Renal pelvis (tissue), 4 donors: ENCODE results near the gene APBA2. TPM values are rescaled to one million over a fixed set of nuclear protein-coding genes. Genes with fewer than 3 reads are reported as not detected.

Source experiments
- DNase-seq: peaks from one replicate; pipeline ENCODE4 v3.0.0-alpha.2; 2013
- polyA plus RNA-seq, 3 donors: library from polyadenylated mRNA; unstranded; fragments of 120-200 nt; gene quantifications; one replicate each; pipeline ENCODE4 v1.2.1, GENCODE V29; 2013; ENCODE audit not compliant: insufficient read length in 3 of 3

The APBA2 gene
- polyA plus RNA-seq, 3 donors: 12.6 to 18.3 (median 15.3) TPM

DNA sequence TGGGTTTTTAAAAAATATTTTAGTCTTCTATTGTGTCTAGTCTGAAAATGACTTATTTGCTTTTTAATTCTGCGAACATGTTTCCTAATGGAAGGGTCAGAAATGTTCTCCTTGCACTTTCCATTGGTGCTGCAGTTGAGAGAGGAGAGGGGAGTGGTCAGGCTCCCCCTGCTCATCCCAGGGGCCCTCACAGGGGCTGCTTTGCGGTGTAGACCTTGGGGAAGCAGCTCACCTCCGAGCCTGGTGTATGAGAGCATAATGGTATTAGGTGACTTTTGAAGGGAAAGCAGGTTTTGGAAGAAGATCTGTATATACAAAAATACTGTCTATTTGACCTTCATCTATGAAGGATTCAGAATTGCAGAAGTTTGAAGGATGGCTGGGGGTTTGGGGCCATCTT is 28.3 kb downstream of the APBA2 start:
- no peak for DNase-seq

- no peak for DNase-seq
These were observed 28.8 kb downstream of the APBA2 start for GRCh38 chr15:28914483-28915023.

- no peak for DNase-seq
These were observed 29.5 kb downstream of the APBA2 start for GRCh38 chr15:28915041-28915810.

- no peak for DNase-seq
These were observed 30.2 kb downstream of the APBA2 start for GRCh38 chr15:28915935-28916334.

DNA sequence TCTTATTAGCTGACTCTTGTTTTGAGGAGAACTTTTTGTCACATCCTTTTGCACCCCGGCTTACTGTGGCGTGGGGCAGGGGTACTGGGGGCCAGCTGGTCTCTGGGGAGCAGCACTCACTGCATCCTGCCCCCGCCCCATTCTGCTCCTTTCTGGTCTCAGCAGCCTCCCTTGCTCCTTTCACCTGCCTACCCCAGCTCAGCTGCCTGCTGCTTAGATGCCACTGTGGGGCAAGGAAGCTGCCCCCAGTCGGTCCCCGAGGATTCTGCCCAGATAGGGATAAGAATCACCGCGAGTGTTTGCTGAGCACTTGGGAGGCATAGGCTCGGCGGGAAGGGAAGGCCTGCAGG is 32.0 kb downstream of the APBA2 start:
- DNase-seq: no peak

- no peak for DNase-seq
These were observed 32.6 kb downstream of the APBA2 start for GRCh38 chr15:28918141-28918983.

GRCh38 chr15:28919201-28919635 is 33.4 kb downstream of the APBA2 start:
- no peak for DNase-seq

- no peak for DNase-seq
These were observed 34.2 kb downstream of the APBA2 start for GRCh38 chr15:28919679-28920655.

DNA sequence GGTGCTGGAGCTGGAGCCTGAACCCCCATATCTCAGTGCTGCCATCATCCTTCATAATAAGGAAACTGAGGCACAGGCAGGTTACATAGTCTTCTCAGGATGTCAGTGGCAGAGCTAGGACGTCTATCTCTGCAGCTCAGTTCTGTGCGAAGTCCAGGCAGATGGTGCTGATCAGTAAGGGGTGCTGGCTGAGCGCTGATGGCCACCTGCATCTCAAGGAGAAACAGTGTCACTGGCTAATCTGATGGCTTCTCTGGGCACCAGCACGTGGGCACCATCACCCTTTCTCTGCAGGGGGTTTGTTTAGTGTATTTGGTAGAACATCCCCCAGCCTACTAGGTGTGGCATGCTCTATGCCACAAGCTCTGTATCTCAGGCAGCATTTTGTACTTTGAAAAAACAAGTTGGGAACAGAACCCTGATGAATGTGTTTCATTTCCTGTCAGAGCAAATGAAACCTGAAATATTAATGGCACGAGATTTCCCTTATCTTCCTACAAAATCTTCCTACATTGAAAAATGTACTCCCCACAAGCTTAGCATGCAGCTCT is 35.1 kb downstream of the APBA2 start:
- no peak for DNase-seq

GRCh38 chr15:28921336-28921735 is 35.6 kb downstream of the APBA2 start:
- no peak for DNase-seq

- DNase-seq: no peak
These were observed 36.3 kb downstream of the APBA2 start for GRCh38 chr15:28921919-28922706.

DNA sequence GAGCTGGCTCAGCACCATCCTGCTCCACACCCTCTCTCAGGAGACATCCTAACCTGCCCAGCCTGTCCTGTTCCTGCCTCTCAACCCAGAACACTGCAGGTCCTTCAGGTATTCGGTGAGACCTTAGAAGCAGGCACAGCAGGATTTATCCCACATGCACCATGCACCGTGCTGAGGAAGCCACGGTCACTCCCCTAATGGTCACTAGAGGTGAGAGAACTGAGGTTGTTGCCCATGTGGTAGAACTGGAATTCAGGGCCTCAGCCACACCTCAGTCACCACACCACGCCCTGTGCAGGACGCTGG is 36.9 kb downstream of the APBA2 start:
- DNase-seq: no peak

- DNase-seq: no peak
These were observed 38.0 kb downstream of the APBA2 start for GRCh38 chr15:28923726-28924280.

DNA sequence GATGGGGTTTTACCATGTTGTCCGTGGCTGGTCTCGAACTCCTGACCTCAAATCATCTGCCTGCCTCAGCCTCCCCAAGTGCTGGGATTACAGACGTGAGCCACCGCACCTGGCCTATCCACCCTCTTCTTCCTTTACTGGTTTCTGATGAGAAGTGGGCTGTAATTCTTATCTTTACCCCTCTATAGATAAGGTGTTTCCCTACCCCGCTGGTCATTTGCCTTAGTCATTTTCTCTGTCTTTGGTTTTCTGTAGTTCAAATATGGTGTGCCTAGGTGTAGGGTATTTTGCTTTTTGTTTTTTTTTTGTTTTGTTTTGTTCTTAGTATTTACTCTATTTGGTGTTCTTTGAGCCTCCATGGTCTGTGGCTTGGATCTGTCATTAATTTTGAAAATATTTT is 41.3 kb downstream of the APBA2 start:
- no peak for DNase-seq

DNA sequence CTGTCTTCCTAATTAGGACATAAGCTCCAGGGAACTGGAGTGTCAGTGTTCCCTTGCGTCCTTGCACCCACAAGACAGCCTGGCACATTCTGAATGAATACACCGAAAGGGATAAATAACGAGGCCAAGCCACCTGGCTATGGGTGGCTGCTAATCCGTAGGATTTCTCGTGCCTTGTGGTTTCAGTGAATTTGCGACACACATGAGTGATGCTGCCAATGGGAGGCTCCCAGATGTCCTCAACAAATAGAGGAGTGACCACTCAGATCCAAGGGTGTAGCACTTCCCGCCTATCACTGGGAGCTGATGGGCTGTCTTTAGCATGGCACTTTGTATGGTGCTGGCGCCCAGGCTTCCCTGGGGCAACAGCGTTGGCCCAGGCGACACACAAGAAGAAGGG is 43.4 kb downstream of the APBA2 start:
- no peak for DNase-seq

DNA sequence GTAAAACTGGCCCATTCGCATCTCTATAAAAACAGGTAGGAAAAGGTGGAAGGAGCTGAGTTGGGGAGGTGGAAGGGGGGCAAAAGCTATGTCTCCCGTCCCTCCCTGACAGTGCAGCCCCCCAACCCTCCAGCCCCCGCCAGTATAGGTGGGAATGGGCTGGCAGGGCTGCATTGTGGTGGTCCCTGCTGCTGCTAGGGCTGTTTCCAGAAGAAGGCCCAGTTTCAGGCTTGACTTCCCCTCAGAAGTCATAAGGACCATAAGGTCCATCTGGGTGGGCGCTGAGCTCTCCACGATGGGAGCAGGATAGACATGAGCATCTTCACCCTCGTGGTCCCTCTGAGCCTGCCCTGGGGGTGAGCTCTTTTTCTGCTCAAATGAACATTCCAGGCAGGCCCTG is 44.2 kb downstream of the APBA2 start:
- no peak for DNase-seq

GRCh38 chr15:28930476-28931291 is 44.9 kb downstream of the APBA2 start:
- DNase-seq: no peak

GRCh38 chr15:28931828-28932227 is 46.1 kb downstream of the APBA2 start:
- no peak for DNase-seq

GRCh38 chr15:28932361-28932760 is 46.6 kb downstream of the APBA2 start:
- no peak for DNase-seq
